Left lung (tissue), 10 donors: ENCODE data around the gene FAIM2. TPM values are rescaled to one million over a fixed set of nuclear protein-coding genes. Genes with fewer than 3 reads are reported as not detected.

Experiments used
- ATAC-seq: fragments of 200-7000 bp; cut with Tn5 transposase; one replicate; pipeline ENCODE4 v1.9.1; 2020; ENCODE audit warnings: moderate library complexity
- DNase-seq, 4 donors: peaks; one replicate each; pipeline ENCODE4 v3.0.0-alpha.2; 2013 to 2020
- H3K27ac ChIP-seq, 2 donors: fragments of 200-600 bp; sonication (generic) in 1 of 2; one replicate each; pipeline versions ENCODE4 v1.5.0 to v1.8.0; 2020 to 2021
- H3K27me3 ChIP-seq, 2 donors: fragments of 200-600 bp; sonication (generic) in 1 of 2; one replicate each; pipeline versions ENCODE4 v1.5.0 to v1.8.0; 2020 to 2021
- H3K36me3 ChIP-seq, 2 donors: fragments of 200-600 bp; sonication (generic) in 1 of 2; one replicate each; pipeline versions ENCODE4 v1.5.0 to v1.8.0; 2020 to 2021
- H3K4me1 ChIP-seq, 2 donors: fragments of 200-600 bp; one replicate each; pipeline ENCODE4 v1.8.0; 2021
- H3K4me3 ChIP-seq, 2 donors: fragments of 200-600 bp; sonication (generic) in 1 of 2; one replicate each; pipeline versions ENCODE4 v1.5.0 to v1.8.0; 2020 to 2021; ENCODE audit warnings: mild to moderate bottlenecking in 1 of 2
- H3K9me3 ChIP-seq, 2 donors: fragments of 200-600 bp; sonication (generic) in 1 of 2; one replicate each; pipeline versions ENCODE4 v1.5.0 to v1.8.0; 2020 to 2021
- intact Hi-C, 2 donors: fragments of 100-400 bp; cut with DNase I; formaldehyde crosslinking; loops; one replicate each; pipeline versions ENCODE4 v1.11.2 to v1.14.2; 2022
- polyA plus RNA-seq, 6 donors: library from polyadenylated mRNA; unstranded; fragments of 120-200 nt; gene quantifications; one replicate each; pipeline ENCODE4 v1.2.1, GENCODE V29; 2013; ENCODE audit not compliant: insufficient read length in 6 of 6
- total RNA-seq, 2 donors: library from RNA; stranded (reverse); fragmentation: NEBNext Ultra II Directional; extraction: Animal tissue kit (Norgen Biotek cat#: 25700); gene quantifications; one replicate each; pipeline ENCODE4 v1.2.1, GENCODE V29; 2021
- TF ChIP-seq, protein P1 (sequence below), 2 donors: fragments of 200-600 bp; sonication (generic) in 1 of 2; IDR thresholded peaks; one replicate each; pipeline versions ENCODE4 v1.5.0 to v1.8.0; 2021; ENCODE audit warnings: antibody characterized with exemption in 2 of 2
- donor health status: DM: no; HTN: yes; CAD: no.
- donor health status: DM: no; HTN: no; CAD: no.

Gene FAIM2
- total and polyA plus RNA-seq, 8 donors, result 0.27 to 1.8 (median 0.70) TPM

DNA sequence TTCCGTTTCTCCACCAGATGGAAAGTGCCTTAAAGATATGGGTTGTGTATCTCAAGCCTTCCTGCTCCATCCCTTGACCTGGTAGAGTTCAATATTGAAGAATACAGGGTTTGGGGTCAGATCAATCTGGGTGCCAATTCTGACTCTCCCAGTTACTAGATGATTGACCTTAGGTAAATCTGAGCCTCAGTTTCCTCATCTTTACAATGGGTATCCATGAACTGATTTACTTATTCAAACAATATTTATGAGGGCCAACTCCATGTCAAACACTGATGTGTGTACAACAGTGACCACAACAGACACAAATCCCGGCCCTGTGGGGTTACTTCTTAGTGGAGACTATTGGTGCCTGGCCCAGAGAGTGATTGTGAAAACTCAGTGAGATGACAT, 7.5 kb upstream of the FAIM2 start:
- Histone ChIP-seq H3K4me3 (no peak overlapping the region), H3K36me3 (no peaks in the 10 kb centered on the region), H3K4me1 (no peaks in the 10 kb centered on the region), H3K27ac (no peak overlapping the region), H3K9me3 (no peaks in the 10 kb centered on the region), H3K27me3 (no peaks in the 10 kb centered on the region)
- ATAC-seq (no peak), DNase-seq (no peak)
- TF ChIP-seq, protein P1, sequence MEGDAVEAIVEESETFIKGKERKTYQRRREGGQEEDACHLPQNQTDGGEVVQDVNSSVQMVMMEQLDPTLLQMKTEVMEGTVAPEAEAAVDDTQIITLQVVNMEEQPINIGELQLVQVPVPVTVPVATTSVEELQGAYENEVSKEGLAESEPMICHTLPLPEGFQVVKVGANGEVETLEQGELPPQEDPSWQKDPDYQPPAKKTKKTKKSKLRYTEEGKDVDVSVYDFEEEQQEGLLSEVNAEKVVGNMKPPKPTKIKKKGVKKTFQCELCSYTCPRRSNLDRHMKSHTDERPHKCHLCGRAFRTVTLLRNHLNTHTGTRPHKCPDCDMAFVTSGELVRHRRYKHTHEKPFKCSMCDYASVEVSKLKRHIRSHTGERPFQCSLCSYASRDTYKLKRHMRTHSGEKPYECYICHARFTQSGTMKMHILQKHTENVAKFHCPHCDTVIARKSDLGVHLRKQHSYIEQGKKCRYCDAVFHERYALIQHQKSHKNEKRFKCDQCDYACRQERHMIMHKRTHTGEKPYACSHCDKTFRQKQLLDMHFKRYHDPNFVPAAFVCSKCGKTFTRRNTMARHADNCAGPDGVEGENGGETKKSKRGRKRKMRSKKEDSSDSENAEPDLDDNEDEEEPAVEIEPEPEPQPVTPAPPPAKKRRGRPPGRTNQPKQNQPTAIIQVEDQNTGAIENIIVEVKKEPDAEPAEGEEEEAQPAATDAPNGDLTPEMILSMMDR (IDR thresholded peaks at IDR 0.05), result no peak
- intact Hi-C loops, result no loop called here

DNA sequence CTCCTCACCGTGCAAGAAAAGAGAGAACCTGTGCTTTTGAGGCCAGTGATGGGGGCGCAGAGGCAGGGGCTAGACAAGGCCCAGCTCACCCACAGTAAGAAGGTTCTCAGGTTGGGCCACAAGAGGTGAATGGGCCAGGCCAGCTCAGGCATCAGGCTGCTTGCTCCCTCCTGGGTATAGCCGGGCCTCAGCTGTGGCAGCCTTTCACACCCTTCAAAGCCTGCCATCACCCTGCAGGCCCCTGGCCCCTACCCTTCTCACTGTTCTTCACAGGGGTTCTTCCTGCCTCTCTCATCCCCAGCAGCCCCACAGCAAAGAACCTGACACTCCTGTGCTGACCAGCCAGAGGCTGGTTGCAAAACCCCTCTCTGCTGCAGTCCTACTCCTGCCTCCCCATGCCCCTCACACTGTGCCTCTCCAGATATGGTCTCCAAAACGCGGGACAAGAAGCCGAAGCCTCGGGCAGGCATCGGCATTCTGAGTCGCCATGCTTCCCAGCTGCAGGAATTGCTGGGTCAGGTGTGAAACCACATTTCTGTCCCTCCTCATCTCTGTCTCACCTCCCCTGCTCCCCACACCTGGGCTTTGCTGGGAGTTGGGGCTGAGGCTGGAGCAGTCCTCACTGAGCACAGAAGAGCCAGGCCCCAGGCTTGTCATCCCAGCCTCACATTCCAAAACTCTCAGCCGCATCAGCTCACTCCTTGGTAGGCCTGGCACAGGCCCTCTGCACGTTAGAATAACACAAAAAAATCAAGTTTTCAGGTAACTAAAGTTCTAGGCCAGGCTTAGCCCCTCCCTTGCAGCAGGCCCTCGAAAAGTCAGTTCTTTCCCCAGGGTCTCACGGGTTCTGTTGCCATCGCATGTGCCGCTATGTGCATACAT, 6.9 kb upstream of the FAIM2 start:
- TF ChIP-seq, protein P1 (IDR thresholded peaks at IDR 0.05), result no peak

DNA sequence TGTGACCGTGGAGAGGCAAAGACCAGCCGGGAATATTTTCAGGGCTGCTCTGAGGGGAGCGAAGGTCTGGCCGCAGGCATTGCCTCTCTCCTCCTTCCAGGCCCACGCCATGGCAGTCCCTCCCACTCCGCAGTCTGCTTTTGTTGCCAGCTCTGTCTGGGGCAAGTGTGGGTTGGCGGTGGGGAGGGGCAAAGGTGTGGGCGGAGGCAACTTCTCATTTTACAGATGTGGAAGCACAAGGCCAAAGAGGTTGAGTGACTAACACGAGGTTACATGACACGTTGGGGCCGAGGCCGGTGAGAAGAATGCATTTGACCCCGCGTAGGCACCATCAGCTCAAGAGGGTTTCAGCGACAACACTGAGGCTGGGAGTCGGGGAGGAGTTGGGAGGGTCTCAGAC, 6.1 kb upstream of the FAIM2 start:
- no peaks in the 10 kb centered on the region for H3K36me3 ChIP-seq
- intact Hi-C loops, result no loop called here
- TF ChIP-seq, protein P1 (IDR thresholded peaks at IDR 0.05), result no peak
- H3K4me3 ChIP-seq, result no peak overlapping the region
- ATAC-seq (peak; percentile 74), DNase-seq (peak in 3 of 4 donors; percentile 44 to 71 (median 46))
- H3K9me3 ChIP-seq, result no peaks in the 10 kb centered on the region
- peaks cover 0 to 12% of the 10 kb centered on the region in 2 donors for H3K27me3 ChIP-seq
- H3K4me1 ChIP-seq, result no peaks in the 10 kb centered on the region
- H3K27ac ChIP-seq, result no peak overlapping the region

More for the DNA sequence above, 6.9 kb upstream of the FAIM2 start:
- ATAC-seq (no peak), DNase-seq (peak in 1 of 4 donors; percentile 34)
- no peak overlapping the region for H3K4me3 ChIP-seq
- H3K4me1 ChIP-seq, result no peaks in the 10 kb centered on the region
- H3K27ac ChIP-seq, result no peak overlapping the region
- no peaks in the 10 kb centered on the region for H3K9me3 ChIP-seq
- intact Hi-C loops, result no loop called here
- H3K27me3 ChIP-seq, result peaks cover 0 to 5% of the 10 kb centered on the region in 2 donors
- no peaks in the 10 kb centered on the region for H3K36me3 ChIP-seq

DNA sequence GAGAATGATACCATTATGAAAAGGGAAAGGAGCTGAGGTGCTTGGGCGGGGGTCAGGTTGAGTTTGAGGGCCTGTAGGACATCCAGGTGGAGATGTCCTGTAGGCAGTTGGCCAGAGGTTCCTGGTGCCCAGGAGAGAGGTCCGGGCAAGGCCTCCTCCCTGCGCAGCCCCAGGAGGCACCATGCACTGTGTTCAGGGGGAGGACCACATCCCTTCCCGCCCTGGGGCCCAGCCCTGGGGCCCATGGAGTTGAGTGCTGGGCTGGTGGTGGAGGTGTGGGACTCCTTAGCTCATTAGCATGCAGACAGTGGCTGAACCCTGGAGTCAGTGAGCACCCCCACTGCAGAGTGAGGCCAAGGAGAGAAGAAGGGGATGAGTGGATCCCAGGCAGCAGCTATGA, 5.7 kb upstream of the FAIM2 start:
- TF ChIP-seq, protein P1 (IDR thresholded peaks at IDR 0.05), result no peak
- no peaks in the 10 kb centered on the region for H3K9me3 ChIP-seq
- peaks cover 0 to 17% of the 10 kb centered on the region in 2 donors for H3K27me3 ChIP-seq
- no peak overlapping the region for H3K27ac ChIP-seq
- H3K4me3 ChIP-seq, result no peak overlapping the region
- H3K36me3 ChIP-seq, result no peaks in the 10 kb centered on the region
- no peaks in the 10 kb centered on the region for H3K4me1 ChIP-seq
- ATAC-seq (no peak), DNase-seq (peak in 1 of 4 donors; percentile 46)
- intact Hi-C loops, result no loop called here

DNA sequence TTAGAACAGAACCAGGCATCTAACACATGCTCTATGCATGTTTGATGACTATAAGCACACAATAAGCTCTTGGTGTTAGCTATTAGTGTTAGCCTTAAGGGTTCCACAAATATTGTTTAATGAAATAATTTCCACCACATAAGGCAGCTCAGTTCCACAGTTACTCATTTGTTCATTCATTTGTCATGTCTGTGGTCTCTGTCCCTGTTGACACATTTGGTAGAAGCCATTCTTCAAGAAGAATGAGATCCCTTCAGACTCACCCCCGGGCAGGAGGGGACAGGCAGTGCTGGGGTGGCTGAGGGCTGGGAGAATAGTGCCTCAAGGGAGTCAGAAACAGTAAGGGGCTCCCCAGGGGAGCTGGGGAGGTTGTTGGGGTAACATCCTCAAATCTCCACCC, 3.7 kb upstream of the FAIM2 start:
- no peaks in the 10 kb centered on the region for H3K36me3 ChIP-seq
- peak in 1 of 4 donors; percentile 24 for DNase-seq
- H3K4me1 ChIP-seq, result peaks cover 0 to 8% of the 10 kb centered on the region in 2 donors
- no peak overlapping the region for H3K27ac ChIP-seq
- H3K27me3 ChIP-seq, result peaks cover 6 to 37% of the 10 kb centered on the region in 2 donors
- no peak for ATAC-seq
- H3K4me3 ChIP-seq, result no peak overlapping the region
- intact Hi-C loops, result no loop called here
- TF ChIP-seq, protein P1 (IDR thresholded peaks at IDR 0.05), result no peak
- H3K9me3 ChIP-seq, result no peaks in the 10 kb centered on the region
